ENCODE data around the gene NFE2L3. TPM values are rescaled to one million over a fixed set of nuclear protein-coding genes. Genes with fewer than 3 reads are reported as not detected.
A peak's percentile ranks its signal among the peaks of the same experiment; 100 is the strongest.
"Not testable (repeated sequence)": the region's sequence is repeated elsewhere in the genome, so short reads cannot be mapped to it uniquely, and the experiment has no call there.

Gene NFE2L3
- total RNA-seq, 4 donors from 2014 or later, result 37.9 to 59.1 (median 45.0) TPM

DNA sequence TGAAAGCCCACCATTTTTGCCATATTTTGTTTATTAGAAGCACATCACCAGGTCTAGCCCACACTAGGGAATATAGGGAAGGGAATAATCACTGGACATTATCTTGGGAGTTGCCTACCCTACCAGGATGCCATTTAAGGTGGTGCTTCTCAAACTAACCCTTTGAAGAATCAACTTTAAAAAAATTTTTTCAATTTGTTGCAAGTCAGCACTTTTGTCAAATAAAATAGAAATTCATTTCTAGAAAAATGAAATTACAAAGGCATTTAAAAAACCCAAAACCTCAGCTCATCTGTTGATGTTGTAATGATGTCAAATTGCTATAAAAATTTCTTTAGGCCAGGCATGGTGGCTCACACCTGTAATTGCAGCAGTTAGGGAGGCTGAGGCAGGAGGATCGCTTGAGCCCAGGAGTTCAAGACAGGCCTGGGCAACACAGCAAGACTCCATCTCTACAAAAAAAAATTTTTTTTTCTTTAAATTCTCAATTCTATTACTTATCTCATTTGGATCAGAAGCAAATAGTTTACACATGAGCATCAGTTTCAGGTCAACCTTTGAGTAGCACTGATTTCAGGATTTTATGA, 2.5 kb upstream of the NFE2L3 start:
- WGBS, 2 donors, result 95 to 97% methylated on average over 1 of the region's 1 CpG
- TF ChIP-seq, protein P1, sequence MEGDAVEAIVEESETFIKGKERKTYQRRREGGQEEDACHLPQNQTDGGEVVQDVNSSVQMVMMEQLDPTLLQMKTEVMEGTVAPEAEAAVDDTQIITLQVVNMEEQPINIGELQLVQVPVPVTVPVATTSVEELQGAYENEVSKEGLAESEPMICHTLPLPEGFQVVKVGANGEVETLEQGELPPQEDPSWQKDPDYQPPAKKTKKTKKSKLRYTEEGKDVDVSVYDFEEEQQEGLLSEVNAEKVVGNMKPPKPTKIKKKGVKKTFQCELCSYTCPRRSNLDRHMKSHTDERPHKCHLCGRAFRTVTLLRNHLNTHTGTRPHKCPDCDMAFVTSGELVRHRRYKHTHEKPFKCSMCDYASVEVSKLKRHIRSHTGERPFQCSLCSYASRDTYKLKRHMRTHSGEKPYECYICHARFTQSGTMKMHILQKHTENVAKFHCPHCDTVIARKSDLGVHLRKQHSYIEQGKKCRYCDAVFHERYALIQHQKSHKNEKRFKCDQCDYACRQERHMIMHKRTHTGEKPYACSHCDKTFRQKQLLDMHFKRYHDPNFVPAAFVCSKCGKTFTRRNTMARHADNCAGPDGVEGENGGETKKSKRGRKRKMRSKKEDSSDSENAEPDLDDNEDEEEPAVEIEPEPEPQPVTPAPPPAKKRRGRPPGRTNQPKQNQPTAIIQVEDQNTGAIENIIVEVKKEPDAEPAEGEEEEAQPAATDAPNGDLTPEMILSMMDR (IDR thresholded peaks at IDR 0.05), result no peak
- TF ChIP-seq POLR2A (IDR thresholded peaks at IDR 0.05), result no peak
- DNase-seq (ENCODE audit: low spot score in 2 of 2), result no peak
- intact Hi-C loops (cut with DNase I; ENCODE audit: low total_unique reads), result no loop called here
- H3K4me3 ChIP-seq (ENCODE audit: low read depth, poor library complexity, severe bottlenecking), result no peak overlapping the region

DNA sequence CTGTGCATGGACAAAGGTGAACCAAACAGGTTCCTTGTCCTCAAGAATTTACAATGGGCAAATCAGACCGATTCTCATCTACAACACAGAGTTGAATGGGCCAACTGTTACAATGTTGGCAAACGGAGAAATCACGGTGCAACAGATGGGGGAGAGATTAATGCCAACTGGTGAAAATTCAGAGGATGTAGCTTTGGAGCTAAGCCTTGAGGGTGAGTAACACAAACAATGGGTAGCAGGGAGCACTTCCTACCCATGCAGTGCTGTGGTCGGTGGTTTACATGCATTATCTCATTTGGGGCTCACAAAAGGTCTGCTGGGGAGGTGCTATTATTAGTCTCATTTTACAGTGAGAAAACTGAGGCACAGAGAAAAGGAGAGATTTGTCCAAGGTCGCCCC, 902 bp upstream of the NFE2L3 start:
- H3K4me3 ChIP-seq (ENCODE audit: low read depth, poor library complexity, severe bottlenecking), result no peak overlapping the region
- 58 to 60% methylated on average over 5 of the region's 5 CpGs for WGBS, 2 donors
- intact Hi-C loops (cut with DNase I; ENCODE audit: low total_unique reads), result no loop called here
- TF ChIP-seq, protein P1 (IDR thresholded peaks at IDR 0.05), result no peak
- no peak for TF ChIP-seq POLR2A (IDR thresholded peaks at IDR 0.05)
- no peak for DNase-seq (ENCODE audit: low spot score in 2 of 2)

DNA sequence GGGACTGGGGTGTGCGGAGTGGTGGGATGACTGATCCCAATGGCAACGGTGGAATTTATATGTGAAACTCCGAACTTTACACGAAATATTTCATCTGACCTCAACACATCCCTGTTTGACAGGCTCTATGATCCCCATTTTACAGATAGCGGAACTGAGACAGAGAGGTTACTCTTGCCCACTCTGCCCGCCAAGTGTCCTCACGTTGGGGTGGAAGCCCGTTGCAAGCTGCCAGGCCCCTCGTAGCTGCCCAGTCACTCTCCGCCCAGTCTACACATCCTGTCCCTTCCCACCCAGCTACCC, 397 bp upstream of the NFE2L3 start:
- TF ChIP-seq, protein P1 (IDR thresholded peaks at IDR 0.05), result no peak
- no peak for TF ChIP-seq POLR2A (IDR thresholded peaks at IDR 0.05)
- DNase-seq (ENCODE audit: low spot score in 2 of 2), result no peak
- intact Hi-C loops (cut with DNase I; ENCODE audit: low total_unique reads), result no loop called here
- WGBS, 2 donors, result 71 to 72% methylated on average over 10 of the region's 10 CpGs
- H3K4me3 ChIP-seq (ENCODE audit: low read depth, poor library complexity, severe bottlenecking), result peak overlapping the region; percentile 28

GRCh38 chr7:26152782-26153240, 813 bp downstream of the NFE2L3 start:
- WGBS, 2 donors, result 23 to 31% methylated on average over 28 to 33 of the region's 54 CpGs
- DNase-seq (ENCODE audit: low spot score in 2 of 2); intact Hi-C loops (cut with DNase I; ENCODE audit: low total_unique reads): not testable (repeated sequence)
- peak overlapping the region; percentile 28 for H3K4me3 ChIP-seq (ENCODE audit: low read depth, poor library complexity, severe bottlenecking)

DNA sequence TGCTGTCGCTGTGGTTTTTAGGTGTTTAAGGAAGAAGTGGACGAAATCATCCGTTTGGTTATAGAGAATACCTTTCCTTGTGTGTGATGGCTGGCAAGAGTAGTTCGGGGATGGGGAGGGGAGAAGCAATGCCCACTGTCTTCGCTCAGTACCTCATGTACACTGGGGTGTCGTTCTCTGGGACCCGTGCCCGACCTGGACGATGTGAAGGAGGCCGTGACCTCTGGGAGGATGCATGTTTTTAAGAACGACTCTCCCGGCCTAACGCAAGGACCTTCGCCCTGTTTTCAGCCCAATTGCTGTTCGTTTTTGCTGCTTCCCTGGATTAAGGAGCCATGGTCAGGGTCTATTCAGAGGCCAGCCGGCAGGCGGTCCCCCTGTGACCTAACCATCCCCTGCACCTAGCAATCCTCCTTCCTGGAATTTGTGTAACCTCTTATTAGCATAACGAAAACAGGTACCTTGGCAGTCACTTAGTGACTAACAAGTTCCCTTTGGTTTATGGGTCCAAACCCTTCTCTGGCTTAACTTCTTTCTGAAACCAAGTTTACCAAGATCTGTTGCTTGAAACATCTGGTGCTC, 1.3 kb downstream of the NFE2L3 start:
- H3K4me3 ChIP-seq (ENCODE audit: low read depth, poor library complexity, severe bottlenecking), result peak overlapping the region; percentile 28
- TF ChIP-seq, protein P1 (IDR thresholded peaks at IDR 0.05), result no peak
- DNase-seq (ENCODE audit: low spot score in 2 of 2), result no peak
- intact Hi-C loops (cut with DNase I; ENCODE audit: low total_unique reads), result no loop called here
- WGBS, 2 donors, result 40 to 46% methylated on average over 18 of the region's 18 CpGs

DNA sequence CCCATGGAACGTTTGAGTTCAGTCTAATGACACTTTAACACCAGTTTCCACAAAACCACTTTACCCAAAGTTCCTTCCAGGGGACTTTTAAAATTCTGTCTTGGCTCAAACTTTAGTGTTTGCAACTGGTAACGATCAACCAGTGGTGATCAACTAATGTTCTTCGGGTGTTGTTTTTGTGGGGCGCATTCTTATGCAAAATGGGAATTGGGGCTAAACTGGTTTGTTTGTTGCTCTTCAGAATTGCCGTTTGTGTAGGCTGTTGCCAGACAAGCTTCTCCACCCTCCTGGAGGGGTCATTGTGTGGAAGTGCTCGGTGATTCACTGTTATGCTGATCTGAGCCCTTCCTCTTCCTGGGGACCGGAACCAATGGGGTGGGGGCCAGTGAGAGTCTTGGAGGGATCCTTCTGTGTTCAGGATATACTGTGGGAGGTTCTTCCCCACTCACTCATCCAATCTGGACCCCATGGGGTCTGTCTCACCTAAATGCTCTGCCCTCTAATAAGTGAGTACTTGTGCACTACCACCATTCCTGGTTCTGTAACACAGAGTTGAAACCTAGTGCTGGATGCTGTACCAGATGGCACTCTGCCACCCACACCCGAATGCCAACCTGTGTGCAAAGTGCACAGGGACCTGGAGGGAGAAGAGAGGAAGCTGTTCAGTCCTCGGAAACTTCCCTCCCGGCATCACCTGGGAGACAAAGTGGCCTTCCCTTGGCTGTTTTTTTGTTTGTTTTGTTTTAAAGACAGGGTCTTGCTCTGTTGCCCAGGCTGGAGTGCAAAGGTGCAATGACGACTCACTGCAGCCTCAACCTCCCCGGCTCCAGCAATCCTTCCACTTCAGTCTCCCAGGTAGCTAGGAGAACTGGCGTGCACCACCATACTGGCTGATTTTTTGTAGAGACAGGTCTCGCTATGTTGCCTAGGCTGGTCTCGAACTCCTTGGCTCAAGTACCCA, 2.1 kb downstream of the NFE2L3 start:
- WGBS, 2 donors, result 56 to 57% methylated on average over 15 of the region's 15 CpGs
- peak in 1 of 2 donors; percentile 36 for DNase-seq (ENCODE audit: low spot score in 2 of 2)

More for the DNA sequence above, 2.1 kb downstream of the NFE2L3 start:
- TF ChIP-seq, protein P1 (IDR thresholded peaks at IDR 0.05), result no peak
- no peak for TF ChIP-seq POLR2A (IDR thresholded peaks at IDR 0.05)
- intact Hi-C loops (cut with DNase I; ENCODE audit: low total_unique reads), result no loop called here
- H3K4me3 ChIP-seq (ENCODE audit: low read depth, poor library complexity, severe bottlenecking), result no peak overlapping the region
